Activated CD4-positive, alpha-beta memory T cell treated with anti-CD3 and anti-CD28 coated beads for 36 hours (primary cell): Measurements from ENCODE around the gene CCDC170. TPM values are rescaled to one million over a fixed set of nuclear protein-coding genes. Genes with fewer than 3 reads are reported as not detected.
"Not testable (repeated sequence)": the region's sequence is repeated elsewhere in the genome, so short reads cannot be mapped to it uniquely, and the experiment has no call there.

Experiments used
- CTCF ChIA-PET: fragments of 350-600 bp; sonication (Branson Sonifier 250); formaldehyde crosslinking; loops from one replicate; lab custom pipeline; 2021; ENCODE audit warnings: antibody characterized with exemption, inconsistent platforms; lab: Charles Lee
- POLR2A ChIA-PET: fragments of 350-600 bp; sonication (Branson Sonifier 250); formaldehyde crosslinking; loops from one replicate; lab custom pipeline; 2021; ENCODE audit warnings: antibody characterized with exemption; lab: Charles Lee
- DNase-seq: peaks from one replicate; pipeline ENCODE4 v3.0.0-alpha.2; 2020
- H3K27ac Mint-ChIP-seq: one replicate; pipeline ENCODE4 v1.8.0; 2021; ENCODE audit warnings: mixed read lengths
- H3K27me3 Mint-ChIP-seq: one replicate; pipeline ENCODE4 v1.8.0; 2021; ENCODE audit warnings: mixed read lengths
- H3K36me3 Mint-ChIP-seq: one replicate; pipeline ENCODE4 v1.8.0; 2021; ENCODE audit warnings: mixed read lengths
- H3K4me1 Mint-ChIP-seq: one replicate; pipeline ENCODE4 v1.8.0; 2021; ENCODE audit warnings: low read depth, mixed read lengths
- H3K4me3 Mint-ChIP-seq: one replicate; pipeline ENCODE4 v1.8.0; 2021; ENCODE audit warnings: mild to moderate bottlenecking, mixed read lengths
- H3K9me3 Mint-ChIP-seq: one replicate; pipeline ENCODE4 v1.8.0; 2021; ENCODE audit warnings: mixed read lengths
- intact Hi-C: fragments of 100-400 bp; cut with micrococcal nuclease; formaldehyde crosslinking; loops from one replicate; pipeline ENCODE4 v1.15.1; 2023
- total RNA-seq, 2 experiments: library from RNA; stranded (reverse); gene quantifications; one replicate each; pipeline ENCODE4 v1.2.3, GENCODE V29; 2021

CCDC170 gene
- total RNA-seq, 2 experiments from 2014 or later, result not detected

- no peaks in the 10 kb centered on the region for H3K36me3 Mint-ChIP-seq
- no peak overlapping the region for H3K27ac Mint-ChIP-seq
- no peaks in the 10 kb centered on the region for H3K9me3 Mint-ChIP-seq
- ChIA-PET CTCF (no interaction called here), POLR2A (no interaction called here)
- DNase-seq, result no peak
- H3K27me3 Mint-ChIP-seq, result peaks cover 34% of the 10 kb centered on the region
- H3K4me3 Mint-ChIP-seq, result peak overlapping the region; percentile 71
- intact Hi-C loops, result no loop called here
- peaks cover 17% of the 10 kb centered on the region for H3K4me1 Mint-ChIP-seq
These were observed 1.1 kb downstream of the CCDC170 start for GRCh38 chr6:151494936-151495320.

- intact Hi-C loops, result no loop called here
- no peak for DNase-seq
- Mint-ChIP-seq H3K36me3 (no peaks in the 10 kb centered on the region), H3K27me3 (peaks cover 34% of the 10 kb centered on the region), H3K4me1 (peaks cover 17% of the 10 kb centered on the region), H3K9me3 (no peaks in the 10 kb centered on the region), H3K4me3 (no peak overlapping the region), H3K27ac (no peak overlapping the region)
- ChIA-PET CTCF (no interaction called here), POLR2A (no interaction called here)
These were observed 1.6 kb downstream of the CCDC170 start for GRCh38 chr6:151495380-151495779.

- ChIA-PET CTCF (no interaction called here), POLR2A (no interaction called here)
- Mint-ChIP-seq H3K36me3 (no peaks in the 10 kb centered on the region), H3K27me3 (peaks cover 29% of the 10 kb centered on the region), H3K4me3 (no peak overlapping the region), H3K27ac (no peak overlapping the region), H3K9me3 (no peaks in the 10 kb centered on the region), H3K4me1 (peaks cover 17% of the 10 kb centered on the region)
- no peak for DNase-seq
- intact Hi-C loops, result loop anchor here (2.0 kb wide), 1 partner anchor 69 kb away; no protein-coding TSS in a partner anchor
These were observed 4.1 kb downstream of the CCDC170 start for GRCh38 chr6:151497905-151498304.

DNA sequence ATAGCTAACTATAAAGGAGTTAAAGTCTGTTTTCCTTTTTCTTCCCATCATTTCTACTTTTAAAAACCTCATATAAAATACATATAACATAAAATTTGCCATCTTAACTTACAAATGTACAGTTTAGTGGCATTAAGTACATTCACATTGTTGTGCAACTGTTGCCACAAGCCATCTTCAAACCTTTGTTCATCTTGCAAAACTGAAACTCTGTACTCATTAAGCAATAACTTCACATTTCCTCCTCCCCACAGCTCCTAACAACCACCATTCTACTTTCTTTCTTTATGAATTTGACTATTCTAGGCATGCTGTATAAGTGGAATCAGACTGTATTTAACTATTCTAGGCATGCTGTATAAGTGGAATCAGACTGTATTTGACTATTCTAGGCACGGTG, 4.5 kb downstream of the CCDC170 start:
- POLR2A ChIA-PET, result no interaction called here
- Mint-ChIP-seq H3K4me3 (no peak overlapping the region), H3K9me3 (no peaks in the 10 kb centered on the region)

GRCh38 chr6:151499551-151499950, 5.7 kb downstream of the CCDC170 start:
- Mint-ChIP-seq H3K9me3 (no peaks in the 10 kb centered on the region), H3K27me3 (peaks cover 18% of the 10 kb centered on the region), H3K27ac (no peak overlapping the region), H3K4me1 (peaks cover 10% of the 10 kb centered on the region), H3K4me3 (no peak overlapping the region), H3K36me3 (no peaks in the 10 kb centered on the region)
- CTCF ChIA-PET, result no interaction called here
- intact Hi-C loops, result loop anchor here (2.0 kb wide), 1 partner anchor 67 kb away; no protein-coding TSS in a partner anchor
- no peak for DNase-seq
- POLR2A ChIA-PET, result no interaction called here

More for the DNA sequence above, 4.5 kb downstream of the CCDC170 start:
- intact Hi-C loops, result loop anchor here (2.0 kb wide), 1 partner anchor 68 kb away; no protein-coding TSS in a partner anchor
- CTCF ChIA-PET, result no interaction called here
- H3K36me3 Mint-ChIP-seq, result no peaks in the 10 kb centered on the region
- peaks cover 17% of the 10 kb centered on the region for H3K4me1 Mint-ChIP-seq
- peaks cover 24% of the 10 kb centered on the region for H3K27me3 Mint-ChIP-seq
- no peak for DNase-seq
- H3K27ac Mint-ChIP-seq, result no peak overlapping the region

GRCh38 chr6:151501511-151502136, 7.8 kb downstream of the CCDC170 start:
- Mint-ChIP-seq H3K4me3 (no peak overlapping the region), H3K4me1 (peaks cover 5% of the 10 kb centered on the region), H3K27me3 (peaks cover 4% of the 10 kb centered on the region), H3K36me3 (no peaks in the 10 kb centered on the region), H3K27ac (no peak overlapping the region), H3K9me3 (no peaks in the 10 kb centered on the region)
- ChIA-PET CTCF (no interaction called here), POLR2A (no interaction called here)
- intact Hi-C loops, result no loop called here
- DNase-seq, result no peak

DNA sequence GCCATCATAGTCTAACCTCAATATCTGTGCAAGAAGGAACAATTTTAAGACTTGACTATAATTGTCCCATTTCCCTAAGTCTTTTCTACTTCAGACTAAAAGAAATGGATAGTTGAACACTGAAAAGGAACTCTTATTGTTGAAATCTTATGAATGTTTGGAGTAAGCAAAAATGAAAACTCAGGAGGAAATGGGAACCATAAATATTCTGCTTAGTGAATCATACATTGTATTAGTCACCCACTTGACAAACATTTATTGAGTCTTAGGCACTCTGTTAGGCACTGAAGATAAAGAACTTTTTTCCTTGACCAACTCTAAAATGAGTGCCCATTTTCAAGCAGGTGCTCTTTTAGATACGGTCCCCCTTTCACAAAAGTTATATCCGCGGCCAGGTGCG, 8.7 kb downstream of the CCDC170 start:
- H3K4me3 Mint-ChIP-seq, result no peak overlapping the region
- CTCF ChIA-PET, result no interaction called here
- intact Hi-C loops, result no loop called here
- POLR2A ChIA-PET, result no interaction called here
- H3K27me3 Mint-ChIP-seq, result peaks cover 4% of the 10 kb centered on the region
- no peak overlapping the region for H3K27ac Mint-ChIP-seq
- DNase-seq, result no peak
- no peaks in the 10 kb centered on the region for H3K36me3 Mint-ChIP-seq
- H3K4me1 Mint-ChIP-seq, result peaks cover 5% of the 10 kb centered on the region
- no peaks in the 10 kb centered on the region for H3K9me3 Mint-ChIP-seq

GRCh38 chr6:151506761-151507160, 12.9 kb downstream of the CCDC170 start:
- Mint-ChIP-seq H3K9me3 (no peaks in the 10 kb centered on the region), H3K4me3 (no peak overlapping the region), H3K36me3 (no peaks in the 10 kb centered on the region), H3K27me3 (peaks cover 3% of the 10 kb centered on the region), H3K27ac (no peak overlapping the region), H3K4me1 (no peaks in the 10 kb centered on the region)
- CTCF ChIA-PET, result no interaction called here
- POLR2A ChIA-PET, result no interaction called here
- no peak for DNase-seq
- intact Hi-C loops, result no loop called here

- ChIA-PET POLR2A (no interaction called here), CTCF (no interaction called here)
- Mint-ChIP-seq H3K9me3 (no peaks in the 10 kb centered on the region), H3K27me3 (no peaks in the 10 kb centered on the region), H3K4me1 (no peaks in the 10 kb centered on the region), H3K4me3 (no peak overlapping the region), H3K27ac (no peak overlapping the region), H3K36me3 (no peaks in the 10 kb centered on the region)
- DNase-seq, result no peak
- intact Hi-C loops, result no loop called here
These were observed 15.2 kb downstream of the CCDC170 start for GRCh38 chr6:151509048-151509447.

GRCh38 chr6:151512481-151512880, 18.7 kb downstream of the CCDC170 start:
- H3K27me3 Mint-ChIP-seq, result no peaks in the 10 kb centered on the region
- no peaks in the 10 kb centered on the region for H3K9me3 Mint-ChIP-seq
- no peaks in the 10 kb centered on the region for H3K4me1 Mint-ChIP-seq
- DNase-seq, result no peak
- intact Hi-C loops, result no loop called here
- no peaks in the 10 kb centered on the region for H3K36me3 Mint-ChIP-seq
- POLR2A ChIA-PET, result no interaction called here
- H3K27ac Mint-ChIP-seq, result no peak overlapping the region
- H3K4me3 Mint-ChIP-seq, result no peak overlapping the region
- CTCF ChIA-PET, result no interaction called here

- Mint-ChIP-seq H3K27me3 (no peaks in the 10 kb centered on the region), H3K4me1 (no peaks in the 10 kb centered on the region), H3K36me3 (peaks cover 4% of the 10 kb centered on the region), H3K4me3 (no peak overlapping the region), H3K9me3 (peaks cover 14% of the 10 kb centered on the region), H3K27ac (no peak overlapping the region)
- intact Hi-C loops, result no loop called here
- ChIA-PET POLR2A (no interaction called here), CTCF (no interaction called here)
- DNase-seq, result no peak
These were observed 20.3 kb downstream of the CCDC170 start for GRCh38 chr6:151514000-151514730.

- H3K4me1 Mint-ChIP-seq, POLR2A ChIA-PET, intact Hi-C loops, DNase-seq, H3K4me3 Mint-ChIP-seq, H3K36me3 Mint-ChIP-seq, CTCF ChIA-PET, H3K27me3 Mint-ChIP-seq, H3K27ac Mint-ChIP-seq: not testable (repeated sequence)
- H3K9me3 Mint-ChIP-seq, result peaks cover 41% of the 10 kb centered on the region
These were observed 25.2 kb downstream of the CCDC170 start for GRCh38 chr6:151518992-151519391.

- Mint-ChIP-seq H3K36me3 (peaks cover 3% of the 10 kb centered on the region), H3K4me3 (no peak overlapping the region), H3K9me3 (peaks cover 39% of the 10 kb centered on the region), H3K4me1 (no peaks in the 10 kb centered on the region), H3K27me3 (peaks cover 5% of the 10 kb centered on the region), H3K27ac (no peak overlapping the region)
- ChIA-PET POLR2A (no interaction called here), CTCF (no interaction called here)
- intact Hi-C loops, result no loop called here
- DNase-seq, result no peak
These were observed 29.2 kb downstream of the CCDC170 start for GRCh38 chr6:151523034-151523433.
